ENCODE results near the gene CPVL.

Gene CPVL

DNA sequence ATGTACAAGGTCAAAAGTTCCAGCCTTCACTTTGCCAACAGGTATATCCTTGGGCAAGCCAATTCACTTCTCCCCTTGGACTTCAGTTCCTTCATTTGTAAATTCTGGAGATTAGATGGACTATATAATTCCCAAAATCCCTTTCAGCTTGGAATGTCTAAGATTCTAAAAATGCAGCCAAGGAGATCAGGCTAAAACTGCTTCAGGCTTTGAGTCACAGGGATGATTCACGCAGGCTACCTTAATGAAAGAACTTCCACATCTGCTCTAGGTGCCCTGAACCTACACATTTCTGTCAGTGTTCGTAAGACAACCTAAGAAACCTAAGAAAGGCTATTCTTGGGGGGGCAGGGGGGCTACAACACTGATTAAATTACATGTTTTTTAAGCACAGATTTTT, 7.1 kb downstream of the CPVL start:
- Histone ChIP-seq H3K4ac (ENCODE audit: low read depth in 1 of 2, low read length in 2 of 2) (no peak overlapping the region), H3K36me3 (ENCODE audit: control insufficient read depth in 1 of 2, insufficient read depth in 2 of 2, low read depth in 1 of 2, low read length in 2 of 2) (no peaks in the 10 kb centered on the region), H4K8ac (ENCODE audit: low read length) (no peak overlapping the region), H2BK12ac (ENCODE audit: low read length in 2 of 2) (no peak overlapping the region), H3K23ac (ENCODE audit: low read length in 2 of 2) (no peak overlapping the region), H4K91ac (ENCODE audit: low read length) (no peak overlapping the region), H3K27me3 (ENCODE audit: control insufficient read depth in 1 of 2, insufficient read depth in 1 of 2, low read length in 2 of 2) (peaks cover 11 to 19% of the 10 kb centered on the region in 2 experiments), H3K18ac (ENCODE audit: low read depth in 1 of 2, low read length in 2 of 2) (no peak overlapping the region), H3K4me2 (ENCODE audit: low read length, poor library complexity, severe bottlenecking) (no peak overlapping the region), H3K9ac (ENCODE audit: low read length) (no peak overlapping the region), H2BK120ac (ENCODE audit: low read depth, low read length) (no peak overlapping the region), H2AFZ (ENCODE audit: low read depth, low read length) (no peak overlapping the region), H3K4me1 (ENCODE audit: control insufficient read depth, insufficient read depth, low read depth, low read length) (no peaks in the 10 kb centered on the region), H2AK5ac (ENCODE audit: low read length, severe bottlenecking) (no peak overlapping the region), H3K9me3 (ENCODE audit: control insufficient read depth, low read length) (peaks cover 9% of the 10 kb centered on the region), H3K27ac (ENCODE audit: low read length, poor library complexity, severe bottlenecking) (no peak overlapping the region), H3K79me1 (replicated peaks; ENCODE audit: low read length, poor library complexity, severe bottlenecking) (no peaks in the 10 kb centered on the region), H2BK15ac (ENCODE audit: low read depth, poor library complexity, severe bottlenecking) (no peak overlapping the region), H3K14ac (ENCODE audit: low read length in 2 of 2) (no peak overlapping the region), H3K4me3 (ENCODE audit: insufficient read depth in 1 of 2, low read depth in 1 of 2, low read length in 2 of 2) (no peak overlapping the region), H2BK5ac (ENCODE audit: low read depth, low read length, poor library complexity, severe bottlenecking) (no peak overlapping the region)
- DNase-seq, result no peak
- WGBS, result 43% methylated on average over 1 of the region's 2 CpGs

DNA sequence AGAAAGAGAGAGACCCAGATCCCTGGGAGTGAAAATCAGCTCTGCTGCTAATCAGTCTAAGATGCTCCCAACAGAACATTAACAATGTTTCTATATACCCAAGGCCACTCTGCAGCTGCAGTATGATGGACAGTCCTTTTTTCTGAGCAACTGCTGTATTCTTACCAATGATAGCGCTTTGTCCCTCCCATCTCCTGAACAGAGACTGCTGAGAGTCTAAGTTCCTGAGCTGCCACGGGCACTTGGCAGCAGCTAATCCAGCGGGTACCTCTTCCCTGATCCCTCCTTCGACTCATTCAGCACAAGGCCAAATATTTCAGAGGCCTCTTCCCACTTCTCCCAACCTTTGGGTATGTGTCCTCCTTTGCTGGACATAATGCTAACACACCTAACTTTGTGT, 7.7 kb downstream of the CPVL start:
- Histone ChIP-seq H2BK12ac (ENCODE audit: low read length in 2 of 2) (no peak overlapping the region), H4K91ac (ENCODE audit: low read length) (no peak overlapping the region), H2BK5ac (ENCODE audit: low read depth, low read length, poor library complexity, severe bottlenecking) (no peak overlapping the region)

DNA sequence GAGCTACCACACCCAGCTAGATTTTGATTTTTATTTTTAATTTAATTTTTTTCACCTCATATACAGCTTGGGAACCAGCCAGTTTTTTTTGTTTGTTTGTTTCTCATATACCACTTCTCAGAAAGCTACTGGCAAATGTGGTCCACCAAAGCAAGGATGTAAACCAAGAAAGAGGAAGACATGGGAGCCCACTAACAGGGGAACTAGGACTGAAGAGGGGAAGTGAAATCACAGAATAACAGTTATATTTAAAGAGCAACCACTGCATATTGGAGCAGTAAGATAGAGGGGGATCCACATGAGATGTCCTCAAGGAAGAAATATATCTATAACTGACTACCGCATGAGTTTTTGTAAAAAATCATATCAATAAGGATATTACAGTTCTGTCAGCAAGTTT, 10.5 kb downstream of the CPVL start:
- H3K23ac ChIP-seq (ENCODE audit: low read length in 2 of 2), result no peak overlapping the region
- H3K9me3 ChIP-seq (ENCODE audit: control insufficient read depth, low read length), result peaks cover 9% of the 10 kb centered on the region
- H3K4me1 ChIP-seq (ENCODE audit: control insufficient read depth, insufficient read depth, low read depth, low read length), result no peaks in the 10 kb centered on the region
- H4K8ac ChIP-seq (ENCODE audit: low read length), result no peak overlapping the region
- no peak overlapping the region for H2BK15ac ChIP-seq (ENCODE audit: low read depth, poor library complexity, severe bottlenecking)
- no peak overlapping the region for H3K4me2 ChIP-seq (ENCODE audit: low read length, poor library complexity, severe bottlenecking)
- H3K4ac ChIP-seq (ENCODE audit: low read depth in 1 of 2, low read length in 2 of 2), result no peak overlapping the region
- DNase-seq, result no peak
- H3K18ac ChIP-seq (ENCODE audit: low read depth in 1 of 2, low read length in 2 of 2), result no peak overlapping the region
- no peak overlapping the region for H4K91ac ChIP-seq (ENCODE audit: low read length)
- no peak overlapping the region for H2BK12ac ChIP-seq (ENCODE audit: low read length in 2 of 2)
- H2BK120ac ChIP-seq (ENCODE audit: low read depth, low read length), result no peak overlapping the region
- H3K4me3 ChIP-seq (ENCODE audit: insufficient read depth in 1 of 2, low read depth in 1 of 2, low read length in 2 of 2), result no peak overlapping the region
- H3K36me3 ChIP-seq (ENCODE audit: control insufficient read depth in 1 of 2, insufficient read depth in 2 of 2, low read depth in 1 of 2, low read length in 2 of 2), result no peaks in the 10 kb centered on the region
- no peaks in the 10 kb centered on the region for H3K79me1 ChIP-seq (replicated peaks; ENCODE audit: low read length, poor library complexity, severe bottlenecking)
- H3K14ac ChIP-seq (ENCODE audit: low read length in 2 of 2), result no peak overlapping the region
- H3K9ac ChIP-seq (ENCODE audit: low read length), result no peak overlapping the region
- no peak overlapping the region for H2AK5ac ChIP-seq (ENCODE audit: low read length, severe bottlenecking)
- WGBS, result no CpG with 5 or more reads among the region's 1 CpG
- no peak overlapping the region for H2BK5ac ChIP-seq (ENCODE audit: low read depth, low read length, poor library complexity, severe bottlenecking)
- H2AFZ ChIP-seq (ENCODE audit: low read depth, low read length), result no peak overlapping the region
- H3K27ac ChIP-seq (ENCODE audit: low read length, poor library complexity, severe bottlenecking), result no peak overlapping the region
- peaks cover 6 to 7% of the 10 kb centered on the region in 2 experiments for H3K27me3 ChIP-seq (ENCODE audit: control insufficient read depth in 1 of 2, insufficient read depth in 1 of 2, low read length in 2 of 2)

More for the DNA sequence above, 7.7 kb downstream of the CPVL start:
- H3K4me2 ChIP-seq (ENCODE audit: low read length, poor library complexity, severe bottlenecking), result no peak overlapping the region
- no peaks in the 10 kb centered on the region for H3K36me3 ChIP-seq (ENCODE audit: control insufficient read depth in 1 of 2, insufficient read depth in 2 of 2, low read depth in 1 of 2, low read length in 2 of 2)
- H4K8ac ChIP-seq (ENCODE audit: low read length), result peak overlapping the region; percentile 54
- 74% methylated on average over 4 of the region's 4 CpGs for WGBS
- H2AK5ac ChIP-seq (ENCODE audit: low read length, severe bottlenecking), result no peak overlapping the region
- no peak overlapping the region for H2BK15ac ChIP-seq (ENCODE audit: low read depth, poor library complexity, severe bottlenecking)
- no peak for DNase-seq
- no peak overlapping the region for H3K23ac ChIP-seq (ENCODE audit: low read length in 2 of 2)
- H3K27ac ChIP-seq (ENCODE audit: low read length, poor library complexity, severe bottlenecking), result no peak overlapping the region
- no peak overlapping the region for H2BK120ac ChIP-seq (ENCODE audit: low read depth, low read length)
- H2AFZ ChIP-seq (ENCODE audit: low read depth, low read length), result no peak overlapping the region
- H3K4me3 ChIP-seq (ENCODE audit: insufficient read depth in 1 of 2, low read depth in 1 of 2, low read length in 2 of 2), result no peak overlapping the region
- peaks cover 9% of the 10 kb centered on the region for H3K9me3 ChIP-seq (ENCODE audit: control insufficient read depth, low read length)
- H3K4me1 ChIP-seq (ENCODE audit: control insufficient read depth, insufficient read depth, low read depth, low read length), result no peaks in the 10 kb centered on the region
- no peak overlapping the region for H3K9ac ChIP-seq (ENCODE audit: low read length)
- no peak overlapping the region for H3K14ac ChIP-seq (ENCODE audit: low read length in 2 of 2)
- no peak overlapping the region for H3K4ac ChIP-seq (ENCODE audit: low read depth in 1 of 2, low read length in 2 of 2)
- H3K79me1 ChIP-seq (replicated peaks; ENCODE audit: low read length, poor library complexity, severe bottlenecking), result no peaks in the 10 kb centered on the region
- H3K27me3 ChIP-seq (ENCODE audit: control insufficient read depth in 1 of 2, insufficient read depth in 1 of 2, low read length in 2 of 2), result peaks cover 8 to 19% of the 10 kb centered on the region in 2 experiments
- H3K18ac ChIP-seq (ENCODE audit: low read depth in 1 of 2, low read length in 2 of 2), result no peak overlapping the region

DNA sequence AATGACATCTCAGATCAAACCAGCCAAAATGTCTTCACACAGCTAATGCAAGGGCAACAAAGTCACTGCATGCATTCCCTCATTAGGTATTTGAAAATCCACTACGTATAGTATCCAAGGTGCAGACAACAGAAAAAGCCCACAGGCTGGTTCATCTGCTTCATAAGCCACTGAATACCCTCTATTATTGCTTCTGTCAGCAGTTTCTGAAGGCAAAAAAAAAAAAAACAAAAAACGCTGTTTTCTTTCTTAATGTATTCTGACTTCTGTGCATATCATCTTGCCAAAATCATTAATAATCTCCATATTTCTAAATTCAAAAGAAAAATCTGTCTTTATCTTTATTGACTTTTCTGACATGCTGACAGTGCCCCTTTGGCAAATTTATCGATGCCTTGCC, 13.4 kb downstream of the CPVL start:
- no peak overlapping the region for H3K4me2 ChIP-seq (ENCODE audit: low read length, poor library complexity, severe bottlenecking)
- no peak overlapping the region for H3K14ac ChIP-seq (ENCODE audit: low read length in 2 of 2)
- no peak overlapping the region for H2BK120ac ChIP-seq (ENCODE audit: low read depth, low read length)
- H2BK5ac ChIP-seq (ENCODE audit: low read depth, low read length, poor library complexity, severe bottlenecking), result no peak overlapping the region
- H3K4ac ChIP-seq (ENCODE audit: low read depth in 1 of 2, low read length in 2 of 2), result no peak overlapping the region
- no peak overlapping the region for H2BK12ac ChIP-seq (ENCODE audit: low read length in 2 of 2)
- H2AK5ac ChIP-seq (ENCODE audit: low read length, severe bottlenecking), result no peak overlapping the region
- no peak overlapping the region for H3K4me3 ChIP-seq (ENCODE audit: insufficient read depth in 1 of 2, low read depth in 1 of 2, low read length in 2 of 2)
- no peaks in the 10 kb centered on the region for H3K79me1 ChIP-seq (replicated peaks; ENCODE audit: low read length, poor library complexity, severe bottlenecking)
- H3K4me1 ChIP-seq (ENCODE audit: control insufficient read depth, insufficient read depth, low read depth, low read length), result no peaks in the 10 kb centered on the region
- 86% methylated on average over 3 of the region's 3 CpGs for WGBS
- DNase-seq, result no peak
- no peak overlapping the region for H4K8ac ChIP-seq (ENCODE audit: low read length)
- H3K23ac ChIP-seq (ENCODE audit: low read length in 2 of 2), result no peak overlapping the region
- no peak overlapping the region for H2AFZ ChIP-seq (ENCODE audit: low read depth, low read length)
- H3K27ac ChIP-seq (ENCODE audit: low read length, poor library complexity, severe bottlenecking), result no peak overlapping the region
- H3K27me3 ChIP-seq (ENCODE audit: control insufficient read depth in 1 of 2, insufficient read depth in 1 of 2, low read length in 2 of 2), result peaks cover 0 to 12% of the 10 kb centered on the region in 2 experiments
- no peak overlapping the region for H4K91ac ChIP-seq (ENCODE audit: low read length)
- H2BK15ac ChIP-seq (ENCODE audit: low read depth, poor library complexity, severe bottlenecking), result no peak overlapping the region
- H3K18ac ChIP-seq (ENCODE audit: low read depth in 1 of 2, low read length in 2 of 2), result no peak overlapping the region
- H3K9me3 ChIP-seq (ENCODE audit: control insufficient read depth, low read length), result peaks cover 9% of the 10 kb centered on the region
- H3K9ac ChIP-seq (ENCODE audit: low read length), result no peak overlapping the region
- no peaks in the 10 kb centered on the region for H3K36me3 ChIP-seq (ENCODE audit: control insufficient read depth in 1 of 2, insufficient read depth in 2 of 2, low read depth in 1 of 2, low read length in 2 of 2)
